Ectodermal cell (in vitro differentiated cells): ENCODE data around the gene FITM1.
"Not testable (repeated sequence)": the region's sequence is repeated elsewhere in the genome, so short reads cannot be mapped to it uniquely, and the experiment has no call there.

Source experiments
- H3K27ac ChIP-seq: 2 replicates; pipeline ENCODE4 v1.7.0; 2013; ENCODE audit warnings: mild to moderate bottlenecking, low read depth, low read length; ENCODE audit not compliant: insufficient read depth, poor library complexity, severe bottlenecking
- H3K27me3 ChIP-seq: 2 replicates; pipeline ENCODE4 v1.7.0; 2013; ENCODE audit warnings: mild to moderate bottlenecking, low read length; ENCODE audit not compliant: insufficient read depth, control insufficient read depth, poor library complexity, severe bottlenecking
- H3K36me3 ChIP-seq: one replicate; pipeline ENCODE4 v1.7.0; 2013; ENCODE audit warnings: low read length; ENCODE audit not compliant: control insufficient read depth, insufficient read depth
- H3K4me1 ChIP-seq: one replicate; pipeline ENCODE4 v1.7.0; 2013; ENCODE audit warnings: low read length; ENCODE audit not compliant: control insufficient read depth, insufficient read depth
- H3K4me3 ChIP-seq: 2 replicates; pipeline ENCODE4 v1.7.0; 2013; ENCODE audit warnings: low read depth, low read length, control low read depth; ENCODE audit not compliant: insufficient read depth
- H3K9me3 ChIP-seq: 2 replicates; pipeline ENCODE4 v1.7.0; 2013; ENCODE audit warnings: mild to moderate bottlenecking, low read length, moderate library complexity; ENCODE audit not compliant: control insufficient read depth
- WGBS, 2 experiments: methylation state at CpG; one replicate each; pipeline ENCODE4 v1.1.7; 2013; ENCODE audit warnings: missing lambda C conversion rate in 2 of 2; 5-methylcytosine and 5-hydroxymethylcytosine counted together

The FITM1 gene

GRCh38 chr14:24098229-24098926 lies 32.1 kb upstream of the FITM1 start:
- Histone ChIP-seq H3K36me3 (no peaks in the 10 kb centered on the region), H3K27ac (no peak overlapping the region), H3K27me3 (peaks cover 3% of the 10 kb centered on the region), H3K9me3 (no peaks in the 10 kb centered on the region), H3K4me1 (peaks cover 8% of the 10 kb centered on the region), H3K4me3 (no peak overlapping the region)
- 95% methylated on average over 16 of the region's 16 CpGs for WGBS, 2 experiments

- H3K9me3 ChIP-seq, result no peaks in the 10 kb centered on the region
- no peak overlapping the region for H3K4me3 ChIP-seq
- no peaks in the 10 kb centered on the region for H3K36me3 ChIP-seq
- 90 to 92% methylated on average over 17 of the region's 17 CpGs for WGBS, 2 experiments
- H3K4me1 ChIP-seq, result peaks cover 8% of the 10 kb centered on the region
- H3K27me3 ChIP-seq, result peaks cover 3% of the 10 kb centered on the region
- H3K27ac ChIP-seq, result no peak overlapping the region
Measured at GRCh38 chr14:24098927-24099813, 31.3 kb upstream of the FITM1 start.

- Histone ChIP-seq H3K36me3 (no peaks in the 10 kb centered on the region), H3K4me3 (no peak overlapping the region), H3K27me3 (no peaks in the 10 kb centered on the region), H3K27ac (no peak overlapping the region), H3K4me1 (peaks cover 1% of the 10 kb centered on the region), H3K9me3 (no peaks in the 10 kb centered on the region)
- WGBS, 2 experiments, result 87 to 94% methylated on average over 4 of the region's 4 CpGs
Measured at GRCh38 chr14:24100197-24100981, 30.1 kb upstream of the FITM1 start.

- Histone ChIP-seq H3K36me3 (no peaks in the 10 kb centered on the region), H3K9me3 (no peaks in the 10 kb centered on the region), H3K4me1 (no peaks in the 10 kb centered on the region), H3K27me3 (no peaks in the 10 kb centered on the region), H3K4me3 (no peak overlapping the region), H3K27ac (no peak overlapping the region)
- 87 to 96% methylated on average over 3 of the region's 3 CpGs for WGBS, 2 experiments
Measured at GRCh38 chr14:24100982-24101494, 29.4 kb upstream of the FITM1 start.

- WGBS, 2 experiments, result 94% methylated on average over 7 of the region's 7 CpGs
- no peaks in the 10 kb centered on the region for H3K27me3 ChIP-seq
- H3K9me3 ChIP-seq, result no peaks in the 10 kb centered on the region
- no peaks in the 10 kb centered on the region for H3K36me3 ChIP-seq
- H3K27ac ChIP-seq, result no peak overlapping the region
- H3K4me3 ChIP-seq, result no peak overlapping the region
- no peaks in the 10 kb centered on the region for H3K4me1 ChIP-seq
Measured at GRCh38 chr14:24102357-24103048, 28.0 kb upstream of the FITM1 start.

GRCh38 chr14:24103451-24103850 lies 27.0 kb upstream of the FITM1 start:
- no peaks in the 10 kb centered on the region for H3K36me3 ChIP-seq

GRCh38 chr14:24105609-24106239 lies 24.7 kb upstream of the FITM1 start:
- not testable (repeated sequence) for H3K27me3 ChIP-seq, H3K4me3 ChIP-seq, H3K27ac ChIP-seq, H3K4me1 ChIP-seq, H3K9me3 ChIP-seq, H3K36me3 ChIP-seq
- 93% methylated on average over 8 of the region's 8 CpGs for WGBS, 2 experiments

More at GRCh38 chr14:24103451-24103850, 27.0 kb upstream of the FITM1 start:
- Histone ChIP-seq H3K27ac (no peak overlapping the region), H3K4me3 (no peak overlapping the region), H3K27me3 (no peaks in the 10 kb centered on the region), H3K9me3 (no peaks in the 10 kb centered on the region), H3K4me1 (no peaks in the 10 kb centered on the region)
- WGBS, 2 experiments, result 95% methylated on average over 13 of the region's 13 CpGs

GRCh38 chr14:24106672-24107271 lies 23.7 kb upstream of the FITM1 start:
- WGBS, 2 experiments, result 97 to 100% methylated on average over 1 to 3 of the region's 4 CpGs
- Histone ChIP-seq H3K9me3 (no peaks in the 10 kb centered on the region), H3K27ac (no peak overlapping the region), H3K4me1 (no peaks in the 10 kb centered on the region), H3K27me3 (no peaks in the 10 kb centered on the region), H3K4me3 (no peak overlapping the region), H3K36me3 (no peaks in the 10 kb centered on the region)

GRCh38 chr14:24108336-24108874 lies 22.1 kb upstream of the FITM1 start:
- no peak overlapping the region for H3K27ac ChIP-seq
- no peaks in the 10 kb centered on the region for H3K27me3 ChIP-seq
- 49 to 63% methylated on average over 4 to 5 of the region's 5 CpGs for WGBS, 2 experiments
- no peak overlapping the region for H3K4me3 ChIP-seq
- H3K4me1 ChIP-seq, result no peaks in the 10 kb centered on the region
- H3K36me3 ChIP-seq, result no peaks in the 10 kb centered on the region
- no peaks in the 10 kb centered on the region for H3K9me3 ChIP-seq
